Activated T-cell treated with anti-CD3 and anti-CD28 coated beads, Interleukin-2, amount 50 U/mL, for 72 hours (primary cell): ENCODE data around the gene MYBBP1A. TPM values are rescaled to one million over a fixed set of nuclear protein-coding genes. Genes with fewer than 3 reads are reported as not detected.

ENCODE experiments used
- ATAC-seq, 2 donors: fragments of 150-1000 bp; cut with Tn5 transposase; replicated peaks in 1 of 2; 2 replicates each; pipeline ENCODE4 v1.10.0; 2021; ENCODE audit warnings: moderate library complexity in 2 of 2, mild to moderate bottlenecking in 1 of 2
- DNase-seq, 2 donors: peaks; one replicate each; pipeline ENCODE4 v3.0.0; 2021 to 2022; ENCODE audit warnings: mixed read lengths in 1 of 2
- H3K27ac Mint-ChIP-seq: one replicate; pipeline ENCODE4 v1.8.0; 2022; ENCODE audit warnings: mild to moderate bottlenecking, moderate library complexity, mixed read lengths
- H3K27me3 Mint-ChIP-seq: one replicate; pipeline ENCODE4 v1.8.0; 2022; ENCODE audit warnings: low read depth, mixed read lengths
- H3K36me3 Mint-ChIP-seq, 2 donors: one replicate each; pipeline ENCODE4 v1.8.0; 2022; ENCODE audit warnings: mixed read lengths in 2 of 2, mild to moderate bottlenecking in 1 of 2; ENCODE audit not compliant: insufficient read depth in 2 of 2
- H3K4me1 Mint-ChIP-seq: one replicate; pipeline ENCODE4 v1.8.0; 2022; ENCODE audit warnings: low read depth, mixed read lengths
- H3K4me3 Mint-ChIP-seq, 2 donors: one replicate each; pipeline ENCODE4 v1.8.0; 2022; ENCODE audit warnings: mild to moderate bottlenecking in 2 of 2, mixed read lengths in 2 of 2, moderate library complexity in 2 of 2
- H3K9me3 Mint-ChIP-seq, 2 donors: one replicate each; pipeline ENCODE4 v1.8.0; 2022; ENCODE audit warnings: mixed read lengths in 2 of 2
- total RNA-seq, 2 donors: library from RNA; stranded (reverse); gene quantifications; one replicate each; pipeline ENCODE4 v1.2.3, GENCODE V29; 2022

MYBBP1A gene
- total RNA-seq, 2 donors from 2014 or later: 44.5 to 55.7 TPM

DNA sequence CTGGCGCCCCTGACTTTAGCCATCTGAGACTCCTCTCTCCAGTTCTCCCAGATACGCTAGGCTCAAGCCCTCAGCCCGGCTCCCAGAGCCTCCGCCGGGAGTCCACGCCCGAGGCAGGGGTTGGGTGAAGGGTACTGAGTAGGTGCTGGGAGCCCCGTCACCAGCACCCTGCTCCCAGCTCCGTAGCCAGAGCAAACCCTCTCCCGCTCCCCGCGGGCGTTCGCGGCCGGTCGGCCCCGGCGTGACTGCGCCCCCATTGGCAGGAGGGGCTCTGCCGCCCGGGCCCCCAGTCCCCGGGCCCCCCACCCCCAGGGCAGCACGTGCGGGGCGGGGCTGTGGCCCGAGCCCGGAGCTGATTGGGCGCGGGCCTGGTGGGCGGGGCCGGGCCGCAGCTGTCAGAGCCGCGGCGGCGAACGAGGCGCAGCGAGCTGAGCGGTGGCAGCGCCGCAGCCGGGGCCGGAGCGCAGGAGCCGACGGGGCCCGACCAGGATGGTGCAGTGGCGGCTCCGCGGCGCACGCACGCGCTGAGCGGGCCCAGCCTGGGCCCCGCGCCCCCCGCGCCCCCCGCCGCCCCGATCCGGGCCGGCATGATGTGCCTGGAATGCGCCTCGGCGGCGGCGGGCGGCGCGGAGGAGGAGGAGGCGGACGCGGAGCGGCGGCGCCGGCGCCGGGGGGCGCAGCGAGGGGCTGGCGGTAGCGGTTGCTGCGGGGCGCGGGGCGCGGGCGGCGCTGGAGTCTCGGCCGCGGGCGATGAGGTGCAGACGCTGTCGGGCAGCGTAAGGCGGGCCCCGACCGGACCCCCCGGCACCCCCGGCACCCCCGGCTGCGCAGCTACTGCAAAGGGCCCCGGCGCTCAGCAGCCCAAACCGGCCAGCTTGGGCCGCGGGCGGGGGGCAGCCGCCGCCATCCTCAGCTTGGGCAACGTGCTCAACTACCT, 56.5 kb downstream of the MYBBP1A start, which contains the start of gene SPNS2:
TSS of gene SPNS2 (plus strand) at position 421 of the 937 bp plus-strand sequence. CDS start at position 588, 167 bp downstream.
- Mint-ChIP-seq H3K36me3 (no peaks in the 10 kb centered on the region), H3K9me3 (no peaks in the 10 kb centered on the region), H3K27ac (no peak within 1 kb of the TSS), H3K27me3 (peaks cover 41% of the 10 kb centered on the region), H3K4me3 (peak within 1 kb of the TSS; percentile 73 to 74), H3K4me1 (peaks cover 15% of the 10 kb centered on the region)
- ATAC-seq (peak; percentile 86 to 88), DNase-seq (peak; percentile 72)

DNA sequence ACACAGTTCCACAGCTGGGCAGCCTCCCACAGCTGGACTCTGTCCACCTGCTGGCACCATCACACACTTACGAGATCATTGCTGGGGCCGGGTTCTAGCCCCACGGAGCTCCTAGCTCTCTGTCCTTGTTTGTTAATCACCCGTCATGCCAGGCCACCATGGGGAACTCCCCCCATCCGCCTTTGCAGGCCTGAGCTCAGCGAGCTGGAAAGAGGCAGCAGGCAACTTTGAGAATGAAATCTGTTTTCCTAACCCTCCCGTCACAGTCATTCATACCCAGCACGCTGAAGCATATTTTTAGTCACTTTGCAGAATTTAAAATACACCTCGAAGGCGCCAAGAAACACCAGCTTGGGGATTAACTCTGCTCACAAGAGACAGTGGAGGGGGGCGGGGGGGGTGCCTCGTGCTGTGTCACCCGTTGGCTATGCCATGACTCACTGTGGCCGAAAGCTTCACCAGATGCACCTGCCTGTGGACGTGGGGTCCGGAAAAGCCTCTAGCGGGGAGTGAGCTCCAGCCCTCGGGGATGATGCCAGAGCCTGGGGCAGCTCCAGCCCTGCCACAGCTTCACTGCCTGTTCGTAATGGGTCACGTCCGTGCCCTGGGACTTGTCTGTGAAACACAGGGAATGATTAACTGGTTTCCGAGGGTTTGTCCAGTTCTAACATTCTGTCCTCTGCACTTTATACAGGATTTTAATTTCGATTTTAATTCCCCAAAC, 57.9 kb downstream of the MYBBP1A start:
- DNase-seq: no peak
- H3K36me3 Mint-ChIP-seq: no peaks in the 10 kb centered on the region
- H3K27ac Mint-ChIP-seq: no peak overlapping the region
- no peak for ATAC-seq
- H3K27me3 Mint-ChIP-seq: peaks cover 34% of the 10 kb centered on the region
- H3K4me3 Mint-ChIP-seq: no peak overlapping the region
- peaks cover 22% of the 10 kb centered on the region for H3K4me1 Mint-ChIP-seq
- H3K9me3 Mint-ChIP-seq: no peaks in the 10 kb centered on the region

DNA sequence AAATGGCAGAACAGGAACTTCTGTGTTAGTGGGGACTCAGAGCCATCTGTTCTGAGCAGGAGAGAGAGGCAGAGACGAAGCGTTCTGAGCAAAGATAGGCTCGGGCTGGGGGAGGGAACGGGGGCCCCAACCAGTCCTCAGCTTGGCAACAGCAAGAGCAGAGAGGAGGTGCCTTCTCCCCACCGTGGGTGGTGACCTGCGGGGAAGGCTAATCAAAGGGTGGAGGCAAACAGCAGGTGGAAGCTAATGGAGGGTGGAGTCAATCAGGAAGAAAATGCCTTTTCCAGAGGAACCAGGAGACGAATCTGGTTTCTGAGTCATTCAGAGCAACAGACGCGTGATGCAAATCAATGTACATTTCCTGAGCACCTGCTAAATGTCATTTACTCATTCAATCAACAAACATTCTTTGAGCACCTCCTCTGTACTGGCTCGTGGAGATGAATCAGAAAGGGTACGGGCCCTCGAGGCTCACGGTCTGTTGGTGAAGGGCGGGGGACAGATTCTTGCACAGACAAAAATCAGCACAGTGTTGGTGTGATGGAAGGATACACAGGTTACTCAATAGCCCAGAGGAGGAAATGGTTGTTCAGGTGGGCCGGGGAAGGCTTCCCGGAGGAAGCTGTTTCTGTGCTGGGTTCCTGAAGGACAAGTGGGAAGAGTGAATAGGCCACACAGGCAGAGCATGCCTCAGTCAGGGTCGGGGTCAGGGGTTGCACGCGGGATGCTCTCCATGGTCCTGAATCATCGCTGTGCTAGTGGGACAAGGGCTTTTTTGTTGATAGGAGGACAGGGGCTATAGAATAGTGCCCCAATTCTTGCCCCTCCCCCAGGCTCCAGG, 62.2 kb downstream of the MYBBP1A start:
- Mint-ChIP-seq H3K4me1 (peaks cover 11% of the 10 kb centered on the region), H3K4me3 (no peak overlapping the region), H3K27ac (peak overlapping the region; percentile 2), H3K27me3 (peaks cover 8% of the 10 kb centered on the region), H3K9me3 (no peaks in the 10 kb centered on the region), H3K36me3 (no peaks in the 10 kb centered on the region)
- peak in 1 of 2 donors; percentile 58 for ATAC-seq
- peak; percentile 27 to 31 for DNase-seq

DNA sequence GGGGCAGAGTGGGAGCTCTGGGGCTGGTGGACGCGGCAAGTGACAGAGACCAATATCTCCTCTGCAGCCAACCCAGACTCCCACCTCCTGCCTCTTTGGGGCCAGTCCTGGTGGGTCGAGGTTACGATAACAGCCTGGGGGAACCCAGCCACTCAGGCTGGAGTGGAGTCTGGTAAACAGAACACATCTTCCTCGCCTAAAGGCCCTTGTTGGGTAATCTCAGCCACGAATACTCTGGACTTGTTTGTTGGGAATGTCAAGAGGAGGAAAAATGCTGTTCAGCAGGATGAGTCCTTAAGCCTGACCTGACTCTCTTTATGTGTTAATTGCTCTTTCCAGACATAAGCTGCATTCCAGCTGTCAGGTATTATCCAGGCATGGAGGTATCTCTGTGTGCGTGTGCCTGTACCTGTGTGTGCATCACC, 64.5 kb downstream of the MYBBP1A start:
- no peak overlapping the region for H3K27ac Mint-ChIP-seq
- no peak overlapping the region for H3K4me3 Mint-ChIP-seq
- no peaks in the 10 kb centered on the region for H3K9me3 Mint-ChIP-seq
- DNase-seq: no peak
- no peak for ATAC-seq
- no peaks in the 10 kb centered on the region for H3K27me3 Mint-ChIP-seq
- H3K36me3 Mint-ChIP-seq: no peaks in the 10 kb centered on the region
- H3K4me1 Mint-ChIP-seq: peaks cover 23% of the 10 kb centered on the region

DNA sequence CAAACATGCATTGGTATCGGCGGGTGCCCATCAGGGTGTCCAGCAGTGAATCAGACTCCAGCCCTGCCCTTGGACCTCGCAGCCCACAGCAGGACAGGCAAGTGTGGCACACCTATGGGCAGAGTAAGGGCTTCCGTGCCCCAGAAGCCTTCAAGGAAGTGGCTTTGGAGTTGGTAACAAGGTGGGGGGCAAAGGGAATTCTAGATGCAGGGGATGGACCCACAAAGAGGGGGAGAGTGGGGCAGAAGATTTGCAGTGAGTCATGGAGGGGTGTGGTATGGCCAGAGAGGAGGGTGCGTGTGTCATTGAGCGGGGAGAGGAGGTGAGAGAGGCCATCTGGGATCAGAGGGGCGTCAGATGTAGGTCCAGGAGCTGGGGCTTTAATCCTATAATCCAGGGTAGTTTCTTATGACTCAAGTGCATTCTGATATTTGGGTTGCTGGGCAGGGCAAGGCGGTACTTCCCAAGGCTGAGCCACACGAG, 65.0 kb downstream of the MYBBP1A start:
- ATAC-seq: no peak
- Mint-ChIP-seq H3K4me3 (no peak overlapping the region), H3K36me3 (no peaks in the 10 kb centered on the region), H3K27me3 (no peaks in the 10 kb centered on the region), H3K4me1 (peaks cover 28% of the 10 kb centered on the region), H3K27ac (no peak overlapping the region), H3K9me3 (no peaks in the 10 kb centered on the region)
- no peak for DNase-seq

DNA sequence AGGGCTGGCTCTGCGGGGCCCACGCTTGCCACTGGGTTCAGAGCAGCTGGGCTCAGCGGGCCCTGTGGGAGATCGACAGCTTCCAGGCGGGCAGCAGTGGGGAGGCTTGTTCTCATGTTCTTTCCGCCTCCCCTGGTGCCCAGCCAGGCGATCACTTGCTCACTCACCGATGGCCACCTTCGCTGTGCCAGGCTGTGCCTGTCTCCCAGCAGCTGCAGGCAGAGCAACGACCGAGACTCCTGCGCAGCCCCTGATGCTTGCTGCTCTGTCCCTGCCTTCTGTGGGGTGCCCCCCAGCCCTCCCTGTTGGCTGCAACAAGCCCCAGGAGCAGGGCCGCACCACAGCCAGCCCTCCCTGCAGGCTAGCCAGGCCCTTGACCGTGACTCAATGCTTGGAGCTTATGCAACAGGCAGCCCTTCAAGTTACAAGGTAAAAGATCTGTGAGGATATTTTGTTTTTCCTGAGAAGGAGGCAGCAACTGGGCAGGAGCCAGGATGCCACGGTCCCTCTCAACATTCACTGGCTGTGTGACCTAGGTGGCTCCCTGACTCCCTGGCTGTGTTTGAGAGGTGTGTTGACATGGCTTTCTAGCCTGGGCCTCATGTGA, 66.1 kb downstream of the MYBBP1A start:
- no peak for ATAC-seq
- no peak for DNase-seq
- no peak overlapping the region for H3K4me3 Mint-ChIP-seq
- H3K9me3 Mint-ChIP-seq: no peaks in the 10 kb centered on the region
- no peak overlapping the region for H3K27ac Mint-ChIP-seq
- H3K4me1 Mint-ChIP-seq: peaks cover 32% of the 10 kb centered on the region
- no peaks in the 10 kb centered on the region for H3K27me3 Mint-ChIP-seq
- H3K36me3 Mint-ChIP-seq: no peaks in the 10 kb centered on the region

Other genes with a start within 250 kb of the MYBBP1A start
- 10 to 100 TPM; 64.2 to 64.3 TPM for gene UBE2G1, start 188.7 kb downstream of the MYBBP1A start, total RNA-seq
- 10 to 100 TPM; 42.1 to 44.9 TPM for gene SPNS3, start 121.4 kb downstream of the MYBBP1A start, total RNA-seq
- gene SPNS2, start 56.5 kb downstream of the MYBBP1A start, total RNA-seq: 1 to 10 TPM; 1.1 to 1.3 TPM
- gene GGT6, start 5.2 kb upstream of the MYBBP1A start, total RNA-seq: not detected
- not detected for gene SMTNL2, start 29.1 kb upstream of the MYBBP1A start, total RNA-seq
- under 1 TPM in 1 of 2 donors, not detected in 1; 0.26 TPM for gene ALOX15, start 86.3 kb upstream of the MYBBP1A start, total RNA-seq
- 100 to 1,000 TPM in 1 of 2 donors, 10 to 100 TPM in 1; 93.8 to 113 TPM for gene PELP1, start 148.8 kb upstream of the MYBBP1A start, total RNA-seq
- 100 to 1,000 TPM; 216 to 258 TPM for gene ARRB2, start 155.2 kb upstream of the MYBBP1A start, total RNA-seq
- gene MED11, start 176.0 kb upstream of the MYBBP1A start, total RNA-seq: 10 to 100 TPM in 1 of 2 donors, 1 to 10 TPM in 1; 9.9 to 14.0 TPM
- under 1 TPM in 1 of 2 donors, not detected in 1; 0.17 TPM for gene ZMYND15, start 184.4 kb upstream of the MYBBP1A start, total RNA-seq
- 1 to 10 TPM; 2.2 to 4.3 TPM for gene CXCL16, start 184.5 kb upstream of the MYBBP1A start, total RNA-seq
- gene TM4SF5, start 216.5 kb upstream of the MYBBP1A start, total RNA-seq: not detected
- 1 to 10 TPM in 1 of 2 donors, under 1 TPM in 1; 0.46 to 1.1 TPM for gene VMO1, start 231.0 kb upstream of the MYBBP1A start, total RNA-seq
- gene GLTPD2, start 233.6 kb upstream of the MYBBP1A start, total RNA-seq: not detected
- gene PSMB6, start 240.8 kb upstream of the MYBBP1A start, total RNA-seq: 10 to 100 TPM; 56.3 to 68.7 TPM